Cardiac muscle cell (in vitro differentiated cells and primary cell): ENCODE data around the gene L3MBTL4. TPM values are rescaled to one million over a fixed set of nuclear protein-coding genes. Genes with fewer than 3 reads are reported as not detected.

ENCODE experiments used
- DNase-seq, 2 donors: peaks; one replicate each; pipeline versions ENCODE4 v3.0.0 to v3.0.0-alpha.2; 2010 to 2017; ENCODE audit warnings: low read depth in 1 of 2, low spot score in 1 of 2
- H3K27ac ChIP-seq: fragments of 200-600 bp; sonication (generic); 2 replicates; pipeline ENCODE4 v1.5.1; 2016
- H3K27me3 ChIP-seq: fragments of 200-600 bp; sonication (generic); 2 replicates; pipeline ENCODE4 v1.6.0; 2016; ENCODE audit warnings: control low read depth
- H3K36me3 ChIP-seq: fragments of 200-600 bp; sonication (generic); 2 replicates; pipeline ENCODE4 v1.5.1; 2016; ENCODE audit warnings: control low read depth
- H3K4me1 ChIP-seq: fragments of 200-600 bp; sonication (generic); 2 replicates; pipeline ENCODE4 v1.8.1; 2017; ENCODE audit warnings: low read depth, mild to moderate bottlenecking, mixed run types
- H3K4me3 ChIP-seq: fragments of 200-600 bp; sonication (generic); 2 replicates; pipeline ENCODE4 v1.5.1; 2016; ENCODE audit warnings: mild to moderate bottlenecking
- H3K9me3 ChIP-seq: fragments of 200-600 bp; sonication (generic); 2 replicates; pipeline ENCODE4 v1.5.1; 2017; ENCODE audit warnings: low read depth, mild to moderate bottlenecking, control low read depth
- polyA plus RNA-seq: library from polyadenylated mRNA; unstranded; fragments of >200 nt; fragmentation: Nextera tagmentation; extraction: Ambion mirVana; gene quantifications from 2 replicates; pipeline ENCODE4 v1.2.1, GENCODE V29; 2016
- total RNA-seq: library from RNA; depleted of rRNA; stranded (reverse); fragments of >200 nt; gene quantifications from 2 replicates; pipeline ENCODE4 v1.2.3, GENCODE V29; 2016
- TF ChIP-seq, protein P1 (sequence below): IDR thresholded peaks from 2 replicates; pipeline ENCODE4 v1.5.1; 2012; ENCODE audit warnings: low read depth, mild to moderate bottlenecking, low read length

Gene L3MBTL4
- total and polyA plus RNA-seq, 2 experiments from 2014 or later, result 4.4 to 7.7 TPM

DNA sequence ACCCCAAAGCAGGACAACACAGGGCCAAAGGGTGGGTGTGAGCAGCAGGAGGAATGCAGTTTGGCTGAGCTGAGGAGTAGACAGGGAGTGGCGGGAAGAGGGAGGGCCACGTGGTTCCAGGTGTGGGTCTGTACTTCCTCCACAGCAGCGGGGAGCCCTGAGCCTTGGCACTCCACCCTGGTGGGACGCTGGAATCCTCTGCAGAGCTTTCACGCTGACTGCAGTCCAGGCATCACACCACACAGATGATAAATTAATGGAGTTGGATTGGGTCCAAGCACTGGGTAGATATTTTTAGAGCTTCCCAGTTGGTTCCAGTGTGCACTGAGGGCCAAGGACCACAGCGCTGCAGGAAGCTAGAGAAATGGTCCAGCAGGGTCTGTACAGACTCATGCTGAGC is 452.3 kb downstream of the L3MBTL4 start:
- Histone ChIP-seq H3K4me1 (peaks cover 26% of the 10 kb centered on the region), H3K36me3 (no peaks in the 10 kb centered on the region), H3K27ac (no peak overlapping the region), H3K4me3 (no peak overlapping the region), H3K27me3 (no peaks in the 10 kb centered on the region), H3K9me3 (no peaks in the 10 kb centered on the region)
- TF ChIP-seq, protein P1, sequence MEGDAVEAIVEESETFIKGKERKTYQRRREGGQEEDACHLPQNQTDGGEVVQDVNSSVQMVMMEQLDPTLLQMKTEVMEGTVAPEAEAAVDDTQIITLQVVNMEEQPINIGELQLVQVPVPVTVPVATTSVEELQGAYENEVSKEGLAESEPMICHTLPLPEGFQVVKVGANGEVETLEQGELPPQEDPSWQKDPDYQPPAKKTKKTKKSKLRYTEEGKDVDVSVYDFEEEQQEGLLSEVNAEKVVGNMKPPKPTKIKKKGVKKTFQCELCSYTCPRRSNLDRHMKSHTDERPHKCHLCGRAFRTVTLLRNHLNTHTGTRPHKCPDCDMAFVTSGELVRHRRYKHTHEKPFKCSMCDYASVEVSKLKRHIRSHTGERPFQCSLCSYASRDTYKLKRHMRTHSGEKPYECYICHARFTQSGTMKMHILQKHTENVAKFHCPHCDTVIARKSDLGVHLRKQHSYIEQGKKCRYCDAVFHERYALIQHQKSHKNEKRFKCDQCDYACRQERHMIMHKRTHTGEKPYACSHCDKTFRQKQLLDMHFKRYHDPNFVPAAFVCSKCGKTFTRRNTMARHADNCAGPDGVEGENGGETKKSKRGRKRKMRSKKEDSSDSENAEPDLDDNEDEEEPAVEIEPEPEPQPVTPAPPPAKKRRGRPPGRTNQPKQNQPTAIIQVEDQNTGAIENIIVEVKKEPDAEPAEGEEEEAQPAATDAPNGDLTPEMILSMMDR, result no peak
- DNase-seq, result peak; percentile 9 to 54

DNA sequence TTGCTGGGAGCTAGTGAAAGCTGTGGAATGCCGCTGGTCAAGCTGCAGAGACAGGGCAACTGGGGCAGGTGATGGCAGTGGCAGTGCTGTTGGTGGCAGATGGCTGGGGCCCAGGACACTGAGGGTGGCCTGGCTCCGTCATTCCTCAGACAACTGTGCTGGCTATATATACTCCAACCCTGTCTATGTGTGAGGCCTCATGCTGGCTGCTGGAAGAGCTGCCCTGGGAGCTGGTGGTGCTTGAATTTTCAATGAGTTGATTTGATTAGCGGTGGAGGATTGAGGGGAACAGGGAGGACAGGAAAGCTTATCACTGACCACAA is 452.9 kb downstream of the L3MBTL4 start:
- H3K4me3 ChIP-seq, result no peak overlapping the region
- no peaks in the 10 kb centered on the region for H3K36me3 ChIP-seq
- H3K9me3 ChIP-seq, result no peaks in the 10 kb centered on the region
- TF ChIP-seq, protein P1, result no peak
- peak overlapping the region; percentile 19 for H3K27ac ChIP-seq
- no peaks in the 10 kb centered on the region for H3K27me3 ChIP-seq
- no peak for DNase-seq
- peaks cover 26% of the 10 kb centered on the region for H3K4me1 ChIP-seq

DNA sequence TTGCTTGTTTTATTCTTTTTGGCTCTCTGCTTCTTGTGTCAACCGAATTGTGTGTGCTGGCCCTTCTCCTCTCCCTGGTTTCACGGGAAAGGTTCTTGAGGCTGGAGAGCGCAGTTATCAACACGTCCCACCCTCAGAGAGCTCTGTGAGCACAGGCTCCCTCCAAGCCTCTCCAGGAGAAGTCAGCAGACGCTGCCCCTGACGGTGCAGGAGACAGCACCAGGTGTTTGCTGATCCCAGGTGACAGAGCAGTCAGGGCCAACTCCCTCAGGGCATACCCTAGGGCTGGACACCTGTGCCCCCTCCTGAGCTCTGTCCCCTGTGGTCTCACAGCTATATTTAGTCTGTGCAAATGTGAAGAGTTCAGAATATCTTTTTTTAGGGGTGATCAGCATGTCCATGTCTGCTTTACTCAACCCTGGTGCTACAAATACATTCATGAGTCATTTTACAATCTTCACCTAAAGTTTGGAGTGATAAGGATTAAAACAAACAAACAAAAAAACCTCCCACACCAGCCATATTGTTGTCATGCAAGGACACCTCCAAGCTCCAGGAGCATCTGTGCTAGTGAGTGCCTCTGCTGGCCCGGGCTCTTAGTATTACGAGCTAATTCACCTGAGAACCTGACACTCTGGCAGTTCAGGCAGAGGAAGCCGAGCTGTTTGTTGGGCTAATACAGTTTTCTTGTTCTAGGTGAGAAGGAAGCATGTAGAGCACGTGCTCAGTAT is 453.4 kb downstream of the L3MBTL4 start:
- Histone ChIP-seq H3K9me3 (no peaks in the 10 kb centered on the region), H3K27ac (peak overlapping the region; percentile 19), H3K4me3 (no peak overlapping the region), H3K4me1 (peaks cover 26% of the 10 kb centered on the region), H3K27me3 (no peaks in the 10 kb centered on the region), H3K36me3 (no peaks in the 10 kb centered on the region)
- DNase-seq, result no peak
- TF ChIP-seq, protein P1, result no peak

DNA sequence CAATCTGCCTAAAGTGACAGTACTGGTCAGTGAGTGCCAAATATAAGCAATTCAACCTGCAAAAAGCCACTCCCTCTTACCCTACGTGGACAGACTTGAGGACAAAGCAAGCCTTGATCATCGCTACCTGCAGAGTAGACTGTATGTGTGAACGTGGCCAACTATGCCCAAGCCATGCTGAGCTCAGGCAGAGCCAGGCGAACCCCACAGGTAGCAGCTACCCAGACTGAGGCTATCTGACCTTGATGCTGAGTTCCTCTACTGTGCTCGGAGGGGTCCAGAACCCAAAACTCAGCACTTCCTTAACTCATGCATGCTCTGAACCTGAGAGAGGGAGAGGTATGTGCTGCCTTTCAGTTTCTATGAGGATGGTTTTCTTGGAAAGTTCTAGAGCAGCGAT is 455.9 kb downstream of the L3MBTL4 start:
- Histone ChIP-seq H3K36me3 (no peaks in the 10 kb centered on the region), H3K4me1 (peaks cover 26% of the 10 kb centered on the region), H3K27ac (no peak overlapping the region), H3K4me3 (no peak overlapping the region), H3K27me3 (no peaks in the 10 kb centered on the region), H3K9me3 (no peaks in the 10 kb centered on the region)
- no peak for DNase-seq
- TF ChIP-seq, protein P1, result no peak

DNA sequence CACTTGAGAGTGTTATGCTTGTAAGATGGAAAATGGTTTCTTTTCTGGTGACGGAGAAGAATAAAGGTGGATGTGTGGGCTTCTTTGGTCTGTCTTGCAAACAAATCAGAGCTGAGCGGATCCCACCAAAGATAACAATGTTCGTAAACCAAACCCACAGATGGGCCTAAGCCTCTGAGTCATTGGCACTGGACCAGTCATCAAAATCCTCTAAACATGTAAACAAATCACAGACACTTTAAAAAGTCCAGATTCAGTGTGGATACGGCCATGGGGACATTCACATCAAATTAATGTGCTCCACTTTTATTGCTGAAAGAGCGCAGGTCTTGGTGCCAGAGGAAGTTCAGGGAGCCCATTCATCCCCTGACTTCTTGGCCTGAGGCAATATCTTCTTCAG is 458.9 kb downstream of the L3MBTL4 start:
- DNase-seq, result no peak
- H3K4me3 ChIP-seq, result no peak overlapping the region
- no peaks in the 10 kb centered on the region for H3K9me3 ChIP-seq
- H3K36me3 ChIP-seq, result no peaks in the 10 kb centered on the region
- no peak overlapping the region for H3K27ac ChIP-seq
- peaks cover 7% of the 10 kb centered on the region for H3K4me1 ChIP-seq
- TF ChIP-seq, protein P1, result no peak
- H3K27me3 ChIP-seq, result no peaks in the 10 kb centered on the region
